GM23338 (cell line): ENCODE data around the gene RFFL. TPM values are rescaled to one million over a fixed set of nuclear protein-coding genes. Genes with fewer than 3 reads are reported as not detected.

Source experiments
- ATAC-seq: fragments of 200-7000 bp; cut with Tn5 transposase; 3 replicates; pipeline ENCODE4 v1.9.1; 2020
- DNase-seq: peaks from one replicate; pipeline ENCODE4 v3.0.0-alpha.2; 2015; ENCODE audit warnings: low spot score
- H2AFZ ChIP-seq: fragments of 200-600 bp; sonication (generic); 2 replicates; pipeline ENCODE4 v1.8.0; 2016; ENCODE audit warnings: antibody characterized with exemption, mild to moderate bottlenecking, moderate library complexity
- H3F3A ChIP-seq: fragments of 200-600 bp; sonication (generic); replicated peaks from 2 replicates; pipeline ENCODE4 v1.8.0; 2017; ENCODE audit warnings: antibody characterized with exemption, mixed run types, low read depth
- H3K27ac ChIP-seq: fragments of 200-600 bp; sonication (generic); 2 replicates; pipeline ENCODE4 v1.6.1; 2016; ENCODE audit warnings: low read depth
- H3K27me3 ChIP-seq: fragments of 200-600 bp; sonication (generic); 2 replicates; pipeline ENCODE4 v1.8.0; 2016; ENCODE audit warnings: mild to moderate bottlenecking, mixed run types, moderate library complexity; ENCODE audit not compliant: insufficient read depth
- H3K36me3 ChIP-seq: fragments of 200-600 bp; sonication (generic); 2 replicates; pipeline ENCODE4 v1.8.0; 2016; ENCODE audit warnings: mild to moderate bottlenecking; ENCODE audit not compliant: insufficient read depth
- H3K4me1 ChIP-seq: fragments of 200-600 bp; sonication (generic); 2 replicates; pipeline ENCODE4 v1.8.0; 2016; ENCODE audit warnings: mild to moderate bottlenecking, moderate library complexity; ENCODE audit not compliant: insufficient read depth
- H3K4me2 ChIP-seq: fragments of 200-600 bp; sonication (generic); 2 replicates; pipeline ENCODE4 v1.7.1; 2017; ENCODE audit warnings: mixed run types
- H3K4me3 ChIP-seq: fragments of 200-600 bp; sonication (generic); 2 replicates; pipeline ENCODE4 v1.6.1; 2016; ENCODE audit warnings: mixed run types
- H3K79me2 ChIP-seq: fragments of 200-600 bp; sonication (generic); replicated peaks from 2 replicates; pipeline ENCODE4 v1.8.0; 2017; ENCODE audit warnings: mild to moderate bottlenecking; ENCODE audit not compliant: insufficient read depth
- H3K9me2 ChIP-seq: fragments of 200-600 bp; sonication (generic); 2 replicates; pipeline ENCODE4 v1.8.0; 2017; ENCODE audit not compliant: insufficient read depth
- H4K20me1 ChIP-seq: fragments of 200-600 bp; sonication (generic); replicated peaks from 2 replicates; pipeline ENCODE4 v1.8.0; 2017; ENCODE audit warnings: mild to moderate bottlenecking; ENCODE audit not compliant: insufficient read depth
- H3K27ac Mint-ChIP-seq: 2 replicates; pipeline ENCODE4 v1.8.0; 2020; ENCODE audit warnings: inconsistent platforms, mild to moderate bottlenecking, moderate library complexity, mixed read lengths
- H3K27me3 Mint-ChIP-seq: 3 replicates; pipeline ENCODE4 v1.8.0; 2022; ENCODE audit warnings: low read depth, mild to moderate bottlenecking, moderate library complexity, mixed read lengths, inconsistent platforms; ENCODE audit not compliant: insufficient read depth, poor library complexity
- H3K36me3 Mint-ChIP-seq: 3 replicates; pipeline ENCODE4 v1.8.0; 2021; ENCODE audit warnings: low read depth, mild to moderate bottlenecking, inconsistent platforms, moderate library complexity, mixed read lengths
- H3K4me1 Mint-ChIP-seq: 3 replicates; pipeline ENCODE4 v1.8.0; 2020; ENCODE audit warnings: mild to moderate bottlenecking, inconsistent platforms, mixed read lengths
- H3K4me3 Mint-ChIP-seq: 3 replicates; pipeline ENCODE4 v1.8.0; 2021; ENCODE audit warnings: moderate library complexity, mild to moderate bottlenecking, inconsistent platforms, mixed read lengths
- H3K9me3 Mint-ChIP-seq: 3 replicates; pipeline ENCODE4 v1.8.0; 2020; ENCODE audit warnings: moderate library complexity, mild to moderate bottlenecking, inconsistent platforms, mixed read lengths
- ETS1 ChIP-seq: IDR thresholded peaks from 2 replicates; pipeline ENCODE4 v1.6.1; 2016; ENCODE audit warnings: antibody characterized with exemption
- JUNB ChIP-seq: IDR thresholded peaks from one replicate; pipeline ENCODE4 v1.6.1; 2016; ENCODE audit warnings: antibody characterized with exemption; ENCODE audit not compliant: unreplicated experiment
- NANOG ChIP-seq: IDR thresholded peaks from 2 replicates; pipeline ENCODE4 v1.6.1; 2016; ENCODE audit warnings: antibody characterized with exemption, borderline replicate concordance
- POLR2AphosphoS5 ChIP-seq: IDR thresholded peaks from 2 replicates; pipeline ENCODE4 v1.6.1; 2016; ENCODE audit warnings: antibody characterized with exemption, low read depth
- REST ChIP-seq: IDR thresholded peaks from one replicate; pipeline ENCODE4 v1.6.1; 2018; ENCODE audit warnings: antibody characterized with exemption; ENCODE audit not compliant: unreplicated experiment
- STAT1 ChIP-seq: IDR thresholded peaks from one replicate; pipeline ENCODE4 v1.6.1; 2016; ENCODE audit warnings: antibody characterized with exemption; ENCODE audit not compliant: unreplicated experiment
- polyA plus RNA-seq: library from polyadenylated mRNA; unstranded; fragments of >200 nt; fragmentation: Nextera tagmentation; extraction: Ambion mirVana; gene quantifications from 2 replicates; pipeline ENCODE4 v1.2.1, GENCODE V29; 2016
- total RNA-seq: library from RNA; depleted of rRNA; stranded (reverse); fragments of >200 nt; shearing (Covaris generic); gene quantifications from 2 replicates; pipeline ENCODE4 v1.2.3, GENCODE V29; 2014

The RFFL gene
- total and polyA plus RNA-seq, 2 experiments from 2014 or later, result 4.1 to 22.2 TPM

GRCh38 chr17:35074711-35075707 is 11.5 kb upstream of the RFFL start:
- Histone ChIP-seq H3K36me3 (no peaks in the 10 kb centered on the region), H3K4me2 (no peak overlapping the region), H3K79me2 (peaks cover 8% of the 10 kb centered on the region), H3K27me3 (no peaks in the 10 kb centered on the region), H4K20me1 (peaks cover 11% of the 10 kb centered on the region; the same call in 1 of the 2 replicates), H3K27ac (no peak overlapping the region), H2AFZ (no peak overlapping the region), H3K4me1 (peaks cover 1% of the 10 kb centered on the region), H3K9me2 (no peaks in the 10 kb centered on the region), H3F3A (no peaks in the 10 kb centered on the region), H3K4me3 (no peak overlapping the region)
- no peak for TF ChIP-seq REST
- no peak overlapping the region for H3K27ac Mint-ChIP-seq
- H3K27me3 Mint-ChIP-seq, result peaks cover 3% of the 10 kb centered on the region
- no peaks in the 10 kb centered on the region for H3K9me3 Mint-ChIP-seq
- ATAC-seq (no peak), DNase-seq (no peak)
- H3K36me3 Mint-ChIP-seq, result no peaks in the 10 kb centered on the region
- no peak overlapping the region for H3K4me3 Mint-ChIP-seq
- peaks cover 15% of the 10 kb centered on the region for H3K4me1 Mint-ChIP-seq

- TF ChIP-seq POLR2AphosphoS5 (no peak), ETS1 (no peak), NANOG (no peak), STAT1 (no peak), JUNB (no peak)
- Mint-ChIP-seq H3K36me3 (no peaks in the 10 kb centered on the region), H3K27me3 (peaks cover 3% of the 10 kb centered on the region), H3K4me3 (no peak overlapping the region), H3K4me1 (peaks cover 9% of the 10 kb centered on the region; the same call in 2 of the 3 replicates), H3K9me3 (no peaks in the 10 kb centered on the region), H3K27ac (no peak overlapping the region)
- Histone ChIP-seq H3K9me2 (no peaks in the 10 kb centered on the region), H3K27me3 (no peaks in the 10 kb centered on the region), H3F3A (no peaks in the 10 kb centered on the region), H3K79me2 (peaks cover 8% of the 10 kb centered on the region), H4K20me1 (peaks cover 11% of the 10 kb centered on the region; the same call in 1 of the 2 replicates), H3K4me3 (no peak overlapping the region), H3K4me2 (no peak overlapping the region), H2AFZ (no peak overlapping the region), H3K4me1 (no peaks in the 10 kb centered on the region), H3K36me3 (no peaks in the 10 kb centered on the region), H3K27ac (no peak overlapping the region)
- DNase-seq (no peak), ATAC-seq (no peak)
These were observed 10.6 kb upstream of the RFFL start for GRCh38 chr17:35073991-35074627.
